Right lobe of liver (tissue), 6 donors: ENCODE data around the gene MYOF. TPM values are rescaled to one million over a fixed set of nuclear protein-coding genes. Genes with fewer than 3 reads are reported as not detected.

Source experiments
- ATAC-seq, 4 donors: fragments of 200-7000 bp; cut with Tn5 transposase; one replicate each; pipeline ENCODE4 v1.9.1; 2020; ENCODE audit warnings: mild to moderate bottlenecking in 4 of 4, moderate library complexity in 4 of 4
- DNase-seq, 3 donors: peaks; one replicate each; pipeline ENCODE4 v3.0.0-alpha.2; 2020
- H3K27ac ChIP-seq, 3 donors: fragments of 200-600 bp; one replicate each; pipeline ENCODE4 v1.8.0; 2022
- H3K27me3 ChIP-seq, 2 donors: fragments of 200-600 bp; one replicate each; pipeline ENCODE4 v1.8.0; 2022
- H3K36me3 ChIP-seq, 4 donors: fragments of 200-600 bp; sonication (generic) in 1 of 4; one replicate each; pipeline versions ENCODE4 v1.5.1 to v1.8.0; 2017 to 2022; ENCODE audit warnings: control low read depth in 1 of 4
- H3K4me1 ChIP-seq, 4 donors: fragments of 200-600 bp; sonication (generic) in 1 of 4; one replicate each; pipeline versions ENCODE4 v1.5.1 to v1.8.0; 2017 to 2022; ENCODE audit warnings: control low read depth in 1 of 4
- H3K4me3 ChIP-seq, 3 donors: fragments of 200-600 bp; one replicate each; pipeline ENCODE4 v1.8.0; 2022
- H3K9me3 ChIP-seq, 4 donors: fragments of 200-600 bp; sonication (generic) in 1 of 4; one replicate each; pipeline versions ENCODE4 v1.5.1 to v1.8.0; 2017 to 2022; ENCODE audit warnings: control low read depth in 1 of 4
- CTCF ChIP-seq, 4 donors: fragments of 200-600 bp in 3 of 4; fragments of 450-650 bp in 1 of 4; IDR thresholded peaks; one replicate each; pipeline versions ENCODE4 v1.5.1 to v1.8.0; 2016 to 2022; ENCODE audit warnings: antibody characterized with exemption in 4 of 4, mild to moderate bottlenecking in 2 of 4
- POLR2A ChIP-seq: fragments of 450-650 bp; IDR thresholded peaks from one replicate; pipeline ENCODE4 v1.6.1; 2017; ENCODE audit warnings: antibody characterized with exemption, mild to moderate bottlenecking
- WGBS: methylation state at CpG from one replicate; pipeline ENCODE4 v1.1.6; 2018; ENCODE audit warnings: low coverage, low lambda C conversion rate; ENCODE audit not compliant: insufficient coverage; ENCODE audit errors: missing lambda C conversion rate; 5-methylcytosine and 5-hydroxymethylcytosine counted together
- intact Hi-C, 2 donors: fragments of 100-400 bp; cut with DNase I; formaldehyde crosslinking; loops; one replicate each; pipeline versions ENCODE4 v1.11.2 to v1.14.1; 2022
- total RNA-seq, 6 experiments: library from RNA; depleted of rRNA in 2 of 6; stranded (reverse); fragments of >200 nt in 2 of 6; fragmentation: NEBNext Ultra II Directional in 3 of 6; extraction: Animal tissue kit (Norgen Biotek cat#: 25700) in 3 of 6; gene quantifications; one replicate each; pipeline versions ENCODE4 v1.1.0 to v1.2.4, GENCODE V29; 2016 to 2023
- donor health status: DM: no; HTN: yes; CAD: no.
- donor health status: DM: no; HTN: no; CAD: no.
- donor health status: DM: no; HTN: no; CAD: no.
- donor health status: DM: no; HTN: yes; CAD: no.
- donor health status: DM: no; HTN: yes; CAD: no.

MYOF gene
- total RNA-seq, 6 experiments from 2014 or later: 1.9 to 14.6 (median 3.2) TPM

DNA sequence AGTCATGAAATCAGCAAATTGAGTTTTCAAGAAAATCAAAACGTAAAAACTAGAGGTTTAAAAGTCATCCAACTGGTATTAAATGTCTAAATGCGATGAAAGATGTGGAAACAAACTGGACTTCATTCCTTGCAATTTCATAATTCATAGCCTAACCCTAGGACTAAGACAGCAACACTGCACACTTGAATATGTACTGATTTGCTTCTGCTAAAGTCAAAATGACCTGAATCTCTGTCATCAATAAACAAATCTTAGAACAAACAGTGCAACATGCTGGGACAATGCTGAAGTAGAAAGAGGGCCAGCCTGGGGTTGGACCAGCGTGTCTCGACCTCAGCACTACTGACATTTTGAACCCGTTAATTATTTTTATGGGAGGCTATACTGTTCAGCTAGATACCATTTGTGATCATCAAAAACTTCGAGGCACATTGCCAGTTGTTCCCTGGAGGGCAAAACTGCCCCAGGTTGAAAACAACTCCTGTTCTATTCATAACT, 47.1 kb downstream of the MYOF start:
- 70% methylated on average over 6 of the region's 6 CpGs for WGBS
- Histone ChIP-seq H3K9me3 (no peaks in the 10 kb centered on the region), H3K36me3 (no peaks in the 10 kb centered on the region), H3K4me3 (no peak overlapping the region), H3K27me3 (no peaks in the 10 kb centered on the region), H3K4me1 (no peaks in the 10 kb centered on the region), H3K27ac (peak overlapping the region in 2 of 3 donors; percentile 35 to 74)
- TF ChIP-seq CTCF (IDR thresholded peaks at IDR 0.05) (no peak), POLR2A (no peak)
- DNase-seq (no peak), ATAC-seq (no peak)
- intact Hi-C loops: no loop called here

DNA sequence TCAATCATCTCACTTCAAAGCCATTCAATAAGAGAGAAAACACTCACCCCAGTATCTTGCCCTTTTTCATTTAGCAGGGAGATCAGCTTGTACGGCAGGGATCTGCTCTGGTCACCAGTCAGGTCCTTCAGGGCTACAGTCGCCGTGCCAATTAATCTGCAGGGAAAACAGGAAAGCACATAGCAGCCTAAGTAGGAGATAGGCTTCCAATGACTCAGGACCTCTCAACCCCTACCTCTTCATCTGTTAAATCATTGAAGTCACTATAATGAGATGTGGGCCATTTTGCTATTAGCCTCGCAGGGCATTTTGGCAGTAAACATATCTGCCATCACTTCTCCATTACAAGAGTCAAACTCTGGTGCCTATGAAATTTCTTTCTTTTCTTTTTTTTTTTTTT, 50.8 kb downstream of the MYOF start:
- Histone ChIP-seq H3K36me3 (no peaks in the 10 kb centered on the region), H3K9me3 (no peaks in the 10 kb centered on the region), H3K4me1 (no peaks in the 10 kb centered on the region), H3K27ac (no peak overlapping the region), H3K4me3 (no peak overlapping the region), H3K27me3 (no peaks in the 10 kb centered on the region)
- DNase-seq: no peak
- no peak for ATAC-seq
- WGBS: 78% methylated on average over 4 of the region's 4 CpGs
- TF ChIP-seq POLR2A: no peak
- no peak for TF ChIP-seq CTCF (IDR thresholded peaks at IDR 0.05)
- intact Hi-C loops: no loop called here

GRCh38 chr10:93425861-93426260, 56.3 kb downstream of the MYOF start:
- intact Hi-C loops: no loop called here
- WGBS: no CpG with 5 or more reads among the region's 6 CpGs
- H3K27me3 ChIP-seq: no peaks in the 10 kb centered on the region
- TF ChIP-seq POLR2A: no peak
- TF ChIP-seq CTCF (IDR thresholded peaks at IDR 0.05): no peak
- H3K4me3 ChIP-seq: no peak overlapping the region
- H3K4me1 ChIP-seq: no peaks in the 10 kb centered on the region
- H3K27ac ChIP-seq: no peak overlapping the region
- H3K36me3 ChIP-seq: no peaks in the 10 kb centered on the region
- DNase-seq (no peak), ATAC-seq (peak in 1 of 4 donors; percentile 10)
- H3K9me3 ChIP-seq: no peaks in the 10 kb centered on the region

GRCh38 chr10:93422118-93422517, 60.0 kb downstream of the MYOF start:
- Histone ChIP-seq H3K27me3 (no peaks in the 10 kb centered on the region), H3K36me3 (no peaks in the 10 kb centered on the region), H3K4me1 (no peaks in the 10 kb centered on the region), H3K27ac (peak overlapping the region in 1 of 3 donors; percentile 28), H3K4me3 (no peak overlapping the region), H3K9me3 (no peaks in the 10 kb centered on the region)
- ATAC-seq (peak; percentile 27 to 59 (median 46)), DNase-seq (no peak)
- WGBS: 63% methylated on average over 4 of the region's 4 CpGs
- TF ChIP-seq CTCF (IDR thresholded peaks at IDR 0.05) (no peak), POLR2A (no peak)
- intact Hi-C loops: no loop called here
